HG03432 (cell line): Measurements from ENCODE around the gene UROC1.

Source experiments
- ATAC-seq: cut with Tn5 transposase; IDR thresholded peaks from one replicate; pipeline ENCODE4 v1.9.1; 2021; ENCODE audit warnings: mild to moderate bottlenecking, moderate library complexity; ENCODE audit not compliant: unreplicated experiment

UROC1 gene

DNA sequence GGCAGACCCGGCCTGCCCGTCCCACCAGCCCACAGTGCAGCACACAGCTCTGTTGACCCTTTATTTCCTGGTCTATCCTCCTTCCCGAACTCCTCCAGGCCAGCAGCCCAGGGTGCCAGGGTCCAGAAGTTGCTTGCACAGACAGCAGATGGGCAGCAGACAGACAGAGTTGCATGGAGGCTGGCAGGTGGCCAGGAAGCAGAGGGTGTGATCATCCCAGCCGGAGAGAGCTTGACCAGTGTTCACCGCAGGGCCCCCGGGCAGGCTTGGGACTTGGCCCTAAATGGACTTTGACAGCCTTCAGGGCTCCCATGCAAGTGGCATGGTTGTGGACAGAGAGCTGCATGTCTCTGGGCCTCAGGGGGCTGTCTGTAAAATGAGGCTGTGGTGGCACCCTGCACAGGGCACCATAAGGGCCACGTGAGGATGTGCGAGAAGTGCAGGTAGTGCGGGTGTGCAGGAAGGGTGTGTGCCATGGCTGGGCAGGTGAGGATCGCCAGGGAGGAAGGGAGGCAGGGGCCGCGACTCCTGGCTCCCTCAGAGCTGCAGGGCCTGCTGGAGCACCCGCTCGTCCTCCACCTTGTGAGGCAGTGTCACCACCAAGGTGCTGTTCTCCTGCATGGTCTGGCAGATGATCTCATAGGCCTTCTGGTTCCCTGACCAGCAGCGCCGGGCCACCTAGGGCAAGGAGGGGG is 35.6 kb downstream of the UROC1 start:
- ATAC-seq = no peak

DNA sequence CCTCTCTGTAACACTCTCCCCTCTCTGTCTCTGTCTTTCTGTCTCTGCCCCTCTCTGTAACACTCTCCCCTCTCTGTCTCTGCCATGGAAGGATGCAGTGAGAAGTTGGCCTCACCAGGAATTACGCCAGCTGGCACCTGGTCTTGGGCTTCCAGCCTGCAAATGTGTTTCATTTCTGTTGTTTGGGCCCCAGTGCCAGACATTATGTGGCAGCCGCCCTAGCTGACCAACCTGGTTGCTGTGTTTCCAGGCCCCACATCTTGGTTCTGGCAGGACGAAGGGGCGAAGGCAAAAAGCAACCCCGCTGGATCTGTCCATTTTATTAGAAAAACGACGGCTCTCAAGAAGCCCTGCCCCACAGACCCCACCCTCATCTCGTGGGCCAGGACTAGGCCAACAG is 36.7 kb downstream of the UROC1 start:
- ATAC-seq = no peak

DNA sequence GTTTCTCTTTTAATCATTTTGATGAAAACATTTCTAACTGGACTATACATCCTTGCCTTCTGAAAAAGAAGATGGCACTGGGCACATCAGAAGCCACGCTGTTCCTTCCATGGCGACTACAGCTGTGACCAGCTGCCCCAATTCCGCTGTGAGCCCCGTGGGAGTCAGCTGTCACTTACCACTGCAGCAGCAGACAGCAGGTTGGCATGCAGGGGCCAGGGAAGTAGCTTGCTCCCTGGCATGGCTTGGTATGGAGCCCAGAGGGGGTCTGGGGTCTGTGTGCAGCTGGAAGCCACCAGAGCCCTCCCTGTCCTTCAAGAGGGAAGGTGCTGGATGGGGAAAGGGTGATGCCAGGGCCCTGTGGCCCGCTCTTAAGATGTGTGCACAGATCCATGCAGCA is 37.4 kb downstream of the UROC1 start:
- no peak for ATAC-seq

DNA sequence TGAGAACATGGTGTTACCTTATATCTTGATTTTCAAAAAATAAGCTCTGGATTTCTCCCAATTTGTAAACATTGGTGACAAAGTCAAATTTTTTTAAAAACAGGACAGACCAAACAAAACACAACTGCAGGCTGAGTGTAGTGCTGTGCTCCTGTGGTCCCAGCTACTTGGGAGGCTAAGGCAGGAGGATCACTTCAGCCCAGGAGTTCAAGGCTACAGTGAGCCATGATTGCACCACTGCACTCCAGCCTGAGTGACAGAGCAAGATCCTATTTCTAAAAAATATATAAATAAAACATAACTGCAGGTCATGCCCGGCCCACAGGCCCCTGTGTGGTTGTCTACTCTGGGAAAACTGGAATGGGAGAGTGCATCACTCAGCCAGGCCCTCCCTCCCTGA is 37.9 kb downstream of the UROC1 start:
- no peak for ATAC-seq

DNA sequence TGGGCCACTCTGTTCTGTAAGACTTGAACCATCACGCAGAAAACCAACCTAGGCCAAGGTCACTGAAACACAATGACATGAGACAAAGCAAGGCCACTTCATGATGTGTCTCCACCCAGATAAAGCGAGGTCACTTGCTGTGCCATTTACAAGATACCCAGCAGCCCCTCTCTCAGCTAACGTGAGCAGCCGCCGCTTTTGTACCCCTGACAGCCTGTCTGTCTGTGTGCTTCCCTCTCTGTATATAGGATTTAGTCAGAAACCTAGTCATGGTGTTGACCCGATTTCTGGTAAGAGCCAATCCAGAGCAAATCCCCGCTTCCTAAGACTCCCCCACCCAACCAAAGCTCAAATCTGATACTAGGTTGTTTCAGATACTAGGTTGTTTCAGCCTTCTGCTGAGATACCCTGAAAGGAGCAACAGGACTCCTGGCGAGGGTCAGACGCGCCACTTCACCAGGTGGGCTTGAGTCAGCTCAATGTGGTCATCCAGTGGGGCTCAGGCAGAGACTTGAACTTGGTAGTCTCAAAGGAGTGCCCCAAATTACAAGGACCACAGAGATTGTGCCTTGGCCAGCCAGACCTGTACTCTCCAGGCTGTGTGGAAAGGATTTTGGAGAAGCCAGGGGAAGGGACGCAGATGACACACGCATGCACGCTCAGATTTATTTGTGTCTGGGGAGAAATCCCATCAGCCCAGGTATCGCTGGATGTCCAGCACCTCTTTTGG is 38.8 kb downstream of the UROC1 start:
- no peak for ATAC-seq

DNA sequence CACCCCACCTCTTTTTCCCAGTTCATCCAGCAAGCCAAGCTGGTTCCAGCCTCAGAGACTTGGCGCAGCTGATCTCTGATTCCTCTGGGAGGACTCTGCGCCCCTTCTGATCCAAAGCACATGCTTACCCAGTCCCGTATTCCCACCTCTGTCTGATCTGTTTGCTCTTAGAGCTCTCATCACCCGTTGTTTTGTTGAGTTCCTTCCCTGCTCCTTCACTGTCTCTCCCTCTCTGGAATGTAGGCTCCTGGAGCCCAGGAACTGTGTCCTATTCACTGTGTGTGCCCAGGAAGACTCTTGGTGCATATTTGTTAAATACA is 40.6 kb downstream of the UROC1 start:
- no peak for ATAC-seq

DNA sequence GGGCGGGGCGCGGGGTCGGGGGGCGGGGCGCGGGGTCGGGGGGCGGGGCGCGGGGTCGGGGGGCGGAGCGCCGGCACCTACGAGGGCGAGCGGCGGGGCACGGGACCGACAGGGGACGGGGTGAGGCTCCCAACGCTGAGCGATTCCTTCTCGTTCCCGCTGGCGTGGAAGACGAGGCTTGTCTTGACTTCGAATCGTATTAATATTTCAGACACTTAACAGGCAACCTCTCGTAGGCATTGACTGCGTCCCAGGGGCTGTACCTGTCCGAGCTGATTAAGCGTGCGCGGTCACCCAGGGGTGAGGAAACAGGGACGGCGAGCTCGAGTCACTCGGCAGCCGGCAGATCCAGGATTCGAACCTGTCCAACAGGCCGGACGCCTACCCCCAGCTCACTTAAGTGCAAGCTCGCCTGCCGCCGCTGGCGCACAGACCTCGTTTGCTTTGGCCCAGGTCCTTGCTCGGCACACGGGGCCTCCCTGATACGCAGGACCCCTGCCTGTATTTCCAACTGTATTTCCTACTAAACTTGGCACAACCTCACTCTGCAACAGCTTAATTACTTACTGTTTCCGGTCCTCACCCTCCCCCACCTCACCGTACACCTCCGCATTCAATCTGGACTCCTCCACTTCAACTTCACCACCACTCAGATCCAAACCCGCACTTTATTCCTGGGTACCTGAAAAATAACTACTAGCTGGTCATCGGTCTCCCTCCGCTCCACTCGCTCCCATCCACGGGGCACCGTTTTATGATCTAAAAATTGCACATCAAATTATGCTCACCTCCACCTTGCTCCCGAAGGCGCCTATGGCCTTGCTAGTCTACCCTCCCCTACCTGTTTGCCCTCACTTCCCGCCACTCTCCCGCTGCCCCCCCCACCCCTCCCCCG is 41.2 kb downstream of the UROC1 start:
- ATAC-seq = peak; percentile 20

DNA sequence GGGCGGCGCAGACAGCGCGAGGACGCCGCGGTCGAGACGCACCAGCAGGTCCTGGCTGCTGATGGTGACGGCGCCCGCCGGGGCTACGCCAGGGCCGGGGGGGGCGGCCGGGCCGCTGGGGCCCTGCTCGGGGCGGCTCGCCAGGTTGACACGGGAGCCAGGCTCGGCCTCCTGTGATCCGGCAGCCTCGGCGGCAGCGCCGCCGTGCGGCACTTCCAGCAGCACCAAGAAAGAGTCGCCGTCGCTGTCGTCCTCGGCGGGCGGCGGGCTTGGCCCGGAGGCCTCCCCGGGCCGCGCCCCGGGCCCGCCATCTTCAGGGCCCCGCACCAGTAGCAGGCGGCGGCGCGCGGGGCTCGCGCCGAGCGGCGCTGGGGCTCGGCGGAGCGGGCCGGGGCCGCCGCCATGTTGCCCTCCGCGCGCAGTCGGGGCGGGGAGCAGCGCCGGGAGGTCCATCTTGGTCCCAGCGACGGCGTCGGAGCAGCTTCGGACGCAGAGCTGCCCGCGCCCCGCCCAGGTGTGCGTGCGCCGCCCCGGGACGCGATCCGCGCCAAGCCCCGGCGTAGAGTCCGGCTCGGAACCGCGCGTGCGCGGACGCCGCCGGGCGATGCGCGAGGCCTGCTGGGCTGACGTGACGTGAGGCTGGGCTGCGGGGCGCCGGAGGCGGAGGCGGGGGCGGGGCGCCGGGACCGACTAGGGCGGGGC is 42.0 kb downstream of the UROC1 start, which contains the start of gene ZXDC:
Gene ZXDC, minus strand, starts transcription at position 479 of the 702 bp plus-strand sequence. Its CDS starts 26 bp downstream, at position 453.
- peak; percentile 85 for ATAC-seq

DNA sequence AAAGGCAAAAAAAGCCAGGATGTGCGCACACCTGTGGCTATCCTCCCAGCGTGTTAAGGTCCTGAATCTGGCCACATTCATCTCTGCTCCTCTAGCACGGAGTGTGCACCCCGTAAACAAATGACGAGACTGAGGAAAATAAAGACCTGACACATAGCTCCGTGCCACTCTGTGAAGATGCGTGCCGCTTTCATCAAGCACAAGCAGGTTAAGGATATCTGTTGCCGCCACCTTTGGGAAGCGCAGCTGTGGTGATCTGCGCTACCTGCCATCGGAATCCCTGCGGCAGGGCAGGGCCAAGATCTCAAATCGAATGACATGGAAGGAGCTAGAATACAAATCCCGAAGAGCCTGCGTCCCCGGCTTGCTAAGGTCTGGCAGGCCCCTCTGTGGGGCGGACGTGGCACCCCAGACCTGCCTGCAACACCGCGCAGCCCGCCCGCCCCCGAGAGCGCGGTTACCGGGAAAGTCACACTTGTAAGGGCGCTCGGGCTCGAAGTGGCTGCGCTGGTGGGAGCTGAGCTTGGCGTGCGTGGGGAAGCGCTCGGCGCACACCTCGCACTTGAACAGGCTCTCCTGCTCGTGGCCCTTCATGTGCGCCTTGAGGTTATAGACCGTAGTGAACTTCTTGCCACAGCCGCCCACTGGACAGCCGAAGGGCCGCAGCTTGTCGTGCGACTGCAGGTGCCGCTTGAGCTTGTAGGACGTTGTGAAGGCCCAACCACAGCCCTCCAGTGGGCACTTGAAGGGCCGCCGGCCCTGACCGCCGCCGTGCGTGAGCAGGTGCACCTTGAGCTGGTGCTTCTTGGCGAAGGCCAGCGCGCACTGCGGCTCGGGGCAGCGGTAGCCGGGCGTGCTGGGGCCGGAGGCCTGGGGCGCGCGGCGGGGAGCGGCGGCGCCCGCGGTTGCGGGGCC is 42.8 kb downstream of the UROC1 start:
- peak; percentile 5 for ATAC-seq

DNA sequence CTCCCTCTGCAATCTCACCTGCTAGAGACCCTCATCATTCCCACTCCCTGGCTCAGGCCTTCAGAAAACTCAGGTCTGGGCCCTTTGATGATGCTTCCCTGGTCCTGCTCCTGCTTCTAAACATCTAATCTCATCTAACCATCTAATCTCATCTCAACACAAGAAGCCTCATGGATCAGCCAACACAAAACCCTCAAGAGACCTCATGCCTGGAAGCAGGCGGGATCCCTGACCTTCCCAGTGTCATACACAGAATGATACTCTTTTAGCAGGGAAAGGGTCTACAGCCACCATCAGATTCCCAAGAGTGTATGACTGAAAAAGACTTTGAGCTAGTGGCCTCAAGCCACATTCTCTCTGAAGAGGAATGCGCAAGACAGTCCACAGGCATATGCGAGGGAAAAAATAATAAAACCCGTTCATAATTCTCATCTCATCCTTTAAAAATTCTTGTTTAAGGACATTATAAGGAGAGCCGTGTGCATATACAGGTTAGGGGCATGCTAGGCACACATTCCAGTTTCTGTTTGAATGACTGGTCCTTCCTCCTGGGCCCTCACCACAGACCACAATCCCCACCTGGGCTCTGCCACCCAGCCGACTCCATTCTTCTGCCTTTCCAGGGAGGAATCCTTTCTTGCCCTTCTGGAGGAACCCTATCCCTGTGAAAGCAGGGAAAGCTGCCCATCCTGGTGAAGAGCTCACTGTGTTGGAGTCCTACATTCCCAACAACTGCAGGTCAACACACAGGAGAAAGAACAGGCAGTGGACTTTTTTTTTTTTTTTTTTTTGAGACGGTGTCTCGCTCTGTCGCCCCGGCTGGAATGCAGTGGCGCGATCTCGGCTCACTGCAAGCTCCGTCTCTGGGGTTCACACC is 44.0 kb downstream of the UROC1 start:
- no peak for ATAC-seq

DNA sequence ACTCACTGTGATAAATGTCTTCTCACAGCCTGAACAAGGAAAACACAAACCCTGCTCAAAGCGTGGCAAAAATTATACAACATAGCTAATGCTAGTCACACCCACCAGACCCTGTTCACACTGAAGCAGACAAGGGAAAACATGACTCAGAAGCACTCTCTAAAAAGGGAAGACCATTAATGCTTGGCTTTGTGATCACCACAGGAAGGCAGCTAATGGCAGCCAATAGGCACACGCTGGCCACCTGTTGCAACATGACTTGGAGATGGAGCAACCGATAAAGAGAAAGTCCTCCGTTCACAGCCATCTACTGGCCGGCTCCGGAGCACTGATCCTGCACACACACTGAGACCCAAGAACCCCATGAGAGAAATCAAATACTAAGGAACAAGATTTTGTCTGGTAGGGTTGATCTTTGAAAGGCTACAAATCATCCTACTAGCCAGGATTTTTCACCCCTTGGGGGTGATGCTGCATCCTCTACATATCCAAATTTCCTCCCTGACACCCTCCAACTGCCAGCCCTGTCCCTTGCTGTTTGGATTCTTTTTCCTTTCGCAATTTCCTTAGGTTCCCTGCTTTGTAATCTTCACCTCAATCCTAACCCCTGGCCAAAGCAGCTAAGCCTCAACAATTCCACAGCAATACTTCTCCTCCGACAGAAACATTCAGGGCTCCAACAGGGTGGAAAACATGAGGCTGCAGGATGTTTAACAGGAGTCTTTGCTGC is 45.1 kb downstream of the UROC1 start:
- no peak for ATAC-seq

DNA sequence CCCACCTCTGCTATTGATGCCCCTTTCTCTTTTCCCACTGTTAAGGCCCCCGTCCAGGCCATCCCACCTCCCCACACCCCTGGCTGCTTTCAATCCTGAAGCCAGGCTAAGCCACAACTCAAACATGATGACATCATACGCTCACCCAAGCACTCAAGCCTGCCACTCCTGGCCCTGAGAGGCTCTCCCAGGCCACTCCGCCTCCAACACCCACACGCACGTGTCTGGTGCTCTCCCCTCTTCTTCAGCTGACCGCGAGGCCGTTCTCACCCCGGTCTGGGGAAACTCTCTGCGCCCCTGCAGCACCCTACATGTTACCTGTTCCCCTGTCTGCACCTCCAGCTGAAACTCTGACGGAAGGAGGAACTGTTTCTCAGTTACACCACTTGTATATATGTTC is 48.1 kb downstream of the UROC1 start:
- ATAC-seq = no peak

DNA sequence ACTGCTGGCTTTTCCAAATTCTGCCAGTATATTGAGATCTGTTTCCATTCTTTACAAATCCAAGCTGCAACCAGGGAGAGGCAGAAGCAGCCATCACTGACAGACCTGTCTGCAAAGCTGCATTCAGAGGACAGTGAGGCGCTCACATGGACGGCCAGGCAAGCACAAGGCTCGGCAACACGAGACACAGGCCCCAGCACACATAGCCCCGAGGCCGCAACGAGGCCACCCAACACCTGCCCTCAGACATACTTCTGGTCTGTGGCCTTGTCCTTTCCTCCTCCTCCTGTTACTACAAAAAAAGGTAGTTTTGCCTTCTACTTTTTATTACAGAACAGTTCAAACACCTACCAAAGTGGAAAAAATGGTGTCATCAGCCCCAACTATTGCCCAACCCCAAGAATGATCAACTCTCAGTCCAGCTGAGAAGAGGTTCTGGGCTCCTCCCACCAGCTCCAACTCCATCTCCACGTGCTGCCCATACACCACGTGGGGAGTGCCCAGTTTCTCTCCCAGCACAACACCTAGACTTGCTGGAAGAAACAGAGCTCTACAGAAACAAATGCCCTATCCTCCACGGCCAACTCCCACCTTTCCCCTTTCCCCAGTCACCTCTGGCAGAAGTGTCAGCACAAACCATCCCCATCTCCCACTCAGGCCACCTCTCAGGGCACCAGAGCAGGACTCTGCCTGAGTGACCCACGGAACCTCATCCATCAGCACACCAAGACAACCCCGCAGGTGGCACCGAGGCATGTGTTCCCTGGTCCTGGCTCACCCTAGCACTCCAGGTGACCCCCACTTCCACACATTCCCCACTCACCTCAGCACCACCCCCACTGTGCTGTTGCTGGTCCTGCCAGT is 49.3 kb downstream of the UROC1 start:
- no peak for ATAC-seq

DNA sequence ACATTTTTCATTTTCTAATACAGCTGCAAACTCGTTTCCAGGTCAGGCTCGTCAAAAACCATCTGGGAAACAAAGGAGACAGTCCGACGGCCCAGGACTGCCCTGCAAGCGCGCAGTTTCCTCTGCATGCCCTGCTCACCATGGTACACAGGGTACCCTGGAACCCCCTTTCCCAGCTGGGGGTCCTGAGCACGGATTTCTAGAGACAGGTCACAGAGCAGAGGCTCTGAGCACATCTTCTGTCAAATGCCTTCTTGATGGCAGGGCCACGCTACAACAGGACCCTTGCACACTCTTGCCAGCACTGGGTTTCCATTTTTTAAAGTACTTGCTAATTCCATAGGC is 50.0 kb downstream of the UROC1 start:
- ATAC-seq = no peak

DNA sequence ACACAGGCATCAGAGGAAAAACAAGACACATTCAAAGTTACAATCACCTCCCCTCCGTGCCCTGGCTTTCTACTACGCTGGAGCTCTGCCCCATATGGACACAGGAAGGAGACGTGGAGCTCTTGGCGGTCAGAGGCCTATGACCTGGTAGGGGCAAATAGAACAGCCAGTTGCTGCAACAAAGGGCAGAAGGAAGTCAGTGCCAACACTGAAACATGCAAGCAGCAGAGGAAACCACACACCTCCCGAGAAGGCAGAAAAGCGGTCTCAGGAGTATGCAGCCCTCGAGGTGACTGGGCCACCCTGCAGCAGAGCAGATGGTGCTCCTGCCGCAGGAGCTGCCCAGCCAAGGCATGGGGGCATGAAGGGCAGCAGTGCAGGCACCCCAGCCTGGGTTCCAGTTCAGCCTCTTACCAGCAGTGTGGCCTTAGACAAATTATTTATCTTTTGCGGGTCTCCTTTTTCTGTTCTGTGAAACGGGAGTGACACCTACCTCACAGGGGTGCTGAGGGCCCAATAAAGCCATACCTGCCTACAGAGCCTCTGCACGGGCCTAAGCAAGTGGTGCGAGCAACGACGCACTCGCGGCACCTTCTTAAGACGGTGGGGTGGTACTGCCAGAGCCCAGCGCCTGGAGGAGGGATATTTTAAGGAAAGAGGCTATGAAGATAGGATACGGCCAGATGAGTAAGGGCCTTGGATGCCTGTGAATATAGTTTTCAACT is 50.5 kb downstream of the UROC1 start:
- no peak for ATAC-seq

DNA sequence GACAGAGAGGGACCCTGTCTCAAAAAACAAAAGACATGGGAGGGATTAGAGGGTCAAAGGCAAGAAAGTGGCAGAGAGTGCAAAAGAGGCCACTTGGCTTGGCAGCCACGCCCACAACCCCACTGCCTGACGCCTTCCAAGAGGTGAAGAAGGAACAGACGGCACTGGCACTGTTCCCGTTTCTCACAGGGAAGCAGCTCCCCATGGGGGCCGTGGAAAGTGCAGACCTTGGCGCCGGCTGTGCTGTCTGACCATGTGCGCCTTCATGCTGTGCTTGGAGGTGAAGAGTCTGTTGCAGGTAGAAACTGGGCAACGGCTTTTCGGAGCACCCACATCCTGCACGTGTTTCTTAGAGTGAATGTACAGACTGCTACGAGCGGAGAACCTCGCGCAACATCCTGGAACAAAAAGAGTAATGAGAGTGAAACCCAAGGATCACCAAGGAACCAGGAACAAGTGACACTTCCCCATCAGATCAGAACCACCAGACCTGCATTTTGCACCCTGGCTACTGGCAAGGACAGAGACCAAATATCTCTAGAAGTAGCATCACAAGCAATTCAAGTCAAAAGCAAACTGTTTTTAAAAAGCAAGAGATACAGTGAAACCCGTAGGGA is 51.5 kb downstream of the UROC1 start:
- ATAC-seq = no peak
